Esophagus muscularis mucosa (tissue), 4 donors: ENCODE measurements around the gene DVL1.

ENCODE experiments used
- CTCF ChIP-seq, 3 experiments: fragments of 200-600 bp in 2 of 3; fragments of 450-650 bp in 1 of 3; sonication (generic) in 2 of 3; IDR thresholded peaks; one replicate each; pipeline ENCODE4 v1.5.1; 2017 to 2019; ENCODE audit warnings: antibody characterized with exemption in 3 of 3, mild to moderate bottlenecking in 2 of 3, moderate library complexity in 1 of 3
- EP300 ChIP-seq: sonication (generic); formaldehyde crosslinking; IDR thresholded peaks from one replicate; pipeline ENCODE4 v1.6.1; 2017; ENCODE audit warnings: antibody characterized with exemption
- POLR2A ChIP-seq: fragments of 450-650 bp; IDR thresholded peaks from one replicate; pipeline ENCODE4 v1.6.1; 2017; ENCODE audit warnings: antibody characterized with exemption, moderate library complexity, mild to moderate bottlenecking, low read depth

GRCh38 chr1:1291023-1291528, 58.1 kb downstream of the DVL1 start:
- TF ChIP-seq EP300: no peak
- TF ChIP-seq CTCF (IDR thresholded peaks at IDR 0.05): no peak
- TF ChIP-seq POLR2A: no peak
